Activated naive CD8-positive, alpha-beta T cell treated with anti-CD3 and anti-CD28 coated beads, Interleukin-2, amount 10 ng/mL, durations not matched to agents 7 days and 5 days (primary cell): Measurements from ENCODE around the gene RNGTT. TPM values are rescaled to one million over a fixed set of nuclear protein-coding genes. Genes with fewer than 3 reads are reported as not detected.

ENCODE experiments used
- ATAC-seq: fragments of 150-1000 bp; cut with Tn5 transposase; one replicate; pipeline ENCODE4 v1.10.0; 2021; ENCODE audit warnings: low read depth, moderate library complexity
- POLR2A ChIA-PET: fragments of 350-600 bp; sonication (Branson Sonifier 250); formaldehyde crosslinking; loops from one replicate; lab custom pipeline; 2021; ENCODE audit warnings: antibody characterized with exemption; lab: Charles Lee
- DNase-seq: peaks from one replicate; pipeline ENCODE4 v3.0.0; 2021
- H3K27ac Mint-ChIP-seq: one replicate; pipeline ENCODE4 v1.8.0; 2022; ENCODE audit warnings: mild to moderate bottlenecking, mixed read lengths
- H3K27me3 Mint-ChIP-seq: one replicate; pipeline ENCODE4 v1.8.0; 2022; ENCODE audit warnings: mild to moderate bottlenecking, moderate library complexity, mixed read lengths
- H3K36me3 Mint-ChIP-seq: one replicate; pipeline ENCODE4 v1.8.0; 2021; ENCODE audit warnings: mild to moderate bottlenecking, mixed read lengths
- H3K4me1 Mint-ChIP-seq: one replicate; pipeline ENCODE4 v1.8.0; 2021; ENCODE audit warnings: mixed read lengths
- H3K4me3 Mint-ChIP-seq: one replicate; pipeline ENCODE4 v1.8.0; 2022; ENCODE audit warnings: mild to moderate bottlenecking, moderate library complexity, mixed read lengths
- H3K9me3 Mint-ChIP-seq: one replicate; pipeline ENCODE4 v1.8.0; 2021; ENCODE audit warnings: mixed read lengths
- total RNA-seq, 2 experiments: library from RNA; stranded (reverse); gene quantifications; one replicate each; pipeline ENCODE4 v1.2.3, GENCODE V29; 2021

Gene RNGTT
- total RNA-seq, 2 experiments from 2014 or later, result 19.9 to 20.1 TPM

DNA sequence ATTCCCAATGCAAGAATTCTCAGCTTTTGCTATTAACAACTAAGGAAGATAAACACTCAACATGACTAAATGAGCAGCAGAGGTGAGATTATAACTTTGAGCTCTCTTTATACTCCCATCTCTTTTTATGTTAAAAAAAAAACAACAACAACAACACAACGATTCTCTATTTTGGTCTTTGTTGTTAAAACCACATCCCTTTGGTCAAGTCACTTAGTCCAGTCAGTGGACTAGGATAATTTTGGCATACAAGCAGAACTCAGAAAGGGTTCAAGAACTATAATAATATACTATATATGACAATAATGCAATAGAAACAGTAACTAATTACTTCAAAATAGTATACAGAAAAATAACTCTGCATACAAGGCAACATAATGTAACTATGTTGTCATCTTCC, 312.4 kb downstream of the RNGTT start:
- no peak for DNase-seq
- Mint-ChIP-seq H3K9me3 (peaks cover 2% of the 10 kb centered on the region), H3K27ac (no peak overlapping the region), H3K4me1 (no peaks in the 10 kb centered on the region), H3K27me3 (no peaks in the 10 kb centered on the region), H3K36me3 (peaks cover 2% of the 10 kb centered on the region), H3K4me3 (no peak overlapping the region)
- POLR2A ChIA-PET, result no interaction called here
- no peak for ATAC-seq

DNA sequence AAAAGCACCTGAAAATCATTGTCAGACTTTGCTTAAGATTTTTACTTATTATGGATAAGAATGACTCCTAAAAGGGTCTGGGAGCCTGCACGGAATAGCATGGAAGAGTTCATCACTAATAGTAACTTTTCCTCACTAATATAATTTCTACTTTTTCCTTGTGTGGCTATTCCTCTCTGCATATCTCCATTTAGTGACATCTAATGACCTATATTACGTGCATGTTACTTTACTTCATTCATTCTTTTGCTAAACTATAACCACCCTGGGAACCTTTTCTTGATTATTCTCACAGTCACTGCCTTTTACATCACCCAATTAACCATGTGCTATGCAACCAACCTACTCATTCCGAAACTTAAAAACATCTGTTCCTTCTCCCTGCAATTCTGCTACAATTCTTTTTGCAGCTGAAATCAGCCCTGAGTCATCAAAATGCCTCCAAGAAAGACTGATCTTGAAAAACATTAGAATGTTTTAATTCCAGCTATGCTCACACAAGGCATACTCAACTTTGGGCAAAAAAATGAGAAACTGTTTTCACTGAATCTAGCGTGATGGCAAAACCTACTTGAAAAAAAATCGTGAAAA, 313.3 kb downstream of the RNGTT start:
- DNase-seq, result no peak
- Mint-ChIP-seq H3K36me3 (peaks cover 3% of the 10 kb centered on the region), H3K27me3 (no peaks in the 10 kb centered on the region), H3K27ac (no peak overlapping the region), H3K9me3 (peaks cover 2% of the 10 kb centered on the region), H3K4me1 (no peaks in the 10 kb centered on the region), H3K4me3 (no peak overlapping the region)
- POLR2A ChIA-PET, result no interaction called here
- no peak for ATAC-seq

DNA sequence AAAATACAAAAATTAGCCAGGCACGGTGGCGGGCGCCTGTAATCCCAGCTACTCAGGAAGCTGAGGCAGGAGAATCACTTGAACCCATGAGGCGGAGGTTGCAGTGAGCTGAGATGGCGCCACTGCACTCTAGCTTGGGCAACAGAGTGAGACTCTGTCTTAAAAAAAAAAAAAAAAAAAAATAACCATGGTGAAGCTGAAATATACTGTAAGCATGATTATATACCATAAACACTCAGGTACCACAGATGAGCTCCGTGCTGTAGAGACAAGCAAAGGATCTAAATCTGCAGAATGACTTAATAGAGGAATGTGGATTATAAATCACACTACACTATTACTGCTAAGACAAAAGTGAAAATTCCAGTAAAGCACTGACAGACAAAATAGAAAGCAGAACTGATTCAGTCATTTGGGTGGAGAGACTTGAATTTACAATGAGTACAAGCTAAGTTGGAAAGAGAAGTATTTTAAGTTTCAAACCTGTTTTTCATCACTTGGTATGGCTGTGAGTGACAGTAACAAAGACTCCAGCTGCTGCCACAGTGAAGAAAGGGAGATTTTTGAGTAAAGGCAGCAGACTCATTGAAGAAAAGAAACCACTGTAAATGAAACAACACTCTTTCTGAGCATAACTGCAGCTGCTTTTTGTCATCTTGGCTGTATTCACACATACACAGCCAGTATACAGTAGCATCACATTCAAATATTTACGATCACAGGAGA, 322.1 kb downstream of the RNGTT start:
- Mint-ChIP-seq H3K27me3 (no peaks in the 10 kb centered on the region), H3K36me3 (peaks cover 1% of the 10 kb centered on the region), H3K27ac (no peak overlapping the region), H3K4me1 (no peaks in the 10 kb centered on the region), H3K4me3 (no peak overlapping the region), H3K9me3 (no peaks in the 10 kb centered on the region)
- ATAC-seq (no peak), DNase-seq (no peak)
- POLR2A ChIA-PET, result no interaction called here

DNA sequence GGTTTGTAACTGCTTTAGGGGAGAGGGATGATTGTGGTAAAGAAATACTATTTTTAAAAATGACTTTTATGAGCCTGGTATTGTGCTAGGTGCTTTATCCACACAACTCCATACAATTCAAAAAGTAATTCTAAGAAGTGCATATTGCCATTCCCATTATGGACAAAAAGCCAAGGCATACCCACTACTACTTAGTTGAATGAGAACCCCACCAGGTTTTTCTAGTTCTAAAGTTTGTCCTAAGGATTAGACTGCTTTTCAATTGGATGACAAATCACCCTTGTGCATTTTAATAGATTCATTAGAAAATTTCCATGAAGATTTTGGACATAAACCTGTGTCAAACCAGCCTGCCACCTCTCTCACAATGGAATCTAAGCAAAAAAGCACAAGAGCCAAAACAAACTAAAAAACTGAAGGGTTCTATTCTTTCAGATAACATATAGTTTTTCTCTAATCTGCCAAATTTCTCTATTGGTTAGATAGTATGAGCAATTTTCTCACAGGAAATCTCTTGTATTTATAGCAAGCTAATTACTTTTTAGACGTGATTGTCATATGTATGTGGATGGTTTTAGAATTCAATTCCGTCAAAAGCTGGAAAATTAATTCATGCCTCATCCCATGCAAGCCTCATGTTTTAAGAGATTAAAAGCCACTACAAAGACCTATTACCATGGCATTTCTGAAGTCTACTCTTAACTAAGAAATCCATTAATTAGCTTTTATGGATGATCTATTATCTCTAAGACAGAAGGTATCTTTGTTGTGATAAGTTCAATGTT, 325.5 kb downstream of the RNGTT start:
- Mint-ChIP-seq H3K36me3 (peaks cover 2% of the 10 kb centered on the region), H3K9me3 (no peaks in the 10 kb centered on the region), H3K4me3 (no peak overlapping the region), H3K4me1 (no peaks in the 10 kb centered on the region), H3K27ac (no peak overlapping the region), H3K27me3 (no peaks in the 10 kb centered on the region)
- DNase-seq, result no peak
- no peak for ATAC-seq
- POLR2A ChIA-PET, result no interaction called here

DNA sequence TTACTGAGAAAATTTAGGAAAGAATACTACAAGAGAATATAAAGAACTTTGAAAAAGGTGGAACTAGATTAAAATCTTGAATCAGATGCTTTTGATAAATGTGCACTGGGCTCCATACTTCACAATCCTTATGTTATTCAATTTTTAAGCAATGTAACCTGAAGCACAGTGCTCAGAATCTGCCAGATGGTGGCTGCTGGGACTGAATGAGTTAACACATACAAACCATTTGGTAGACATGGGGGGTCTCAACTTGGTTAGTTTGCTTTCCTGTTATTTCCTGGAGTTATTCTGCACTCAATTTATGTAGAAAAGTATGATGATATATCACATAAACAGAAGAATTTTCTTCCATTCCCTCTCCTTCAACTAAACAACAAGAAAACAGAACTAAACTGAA, 326.5 kb downstream of the RNGTT start:
- DNase-seq (no peak), ATAC-seq (no peak)
- Mint-ChIP-seq H3K4me3 (no peak overlapping the region), H3K4me1 (no peaks in the 10 kb centered on the region), H3K27me3 (no peaks in the 10 kb centered on the region), H3K36me3 (peaks cover 3% of the 10 kb centered on the region), H3K9me3 (no peaks in the 10 kb centered on the region), H3K27ac (no peak overlapping the region)
- POLR2A ChIA-PET, result no interaction called here

DNA sequence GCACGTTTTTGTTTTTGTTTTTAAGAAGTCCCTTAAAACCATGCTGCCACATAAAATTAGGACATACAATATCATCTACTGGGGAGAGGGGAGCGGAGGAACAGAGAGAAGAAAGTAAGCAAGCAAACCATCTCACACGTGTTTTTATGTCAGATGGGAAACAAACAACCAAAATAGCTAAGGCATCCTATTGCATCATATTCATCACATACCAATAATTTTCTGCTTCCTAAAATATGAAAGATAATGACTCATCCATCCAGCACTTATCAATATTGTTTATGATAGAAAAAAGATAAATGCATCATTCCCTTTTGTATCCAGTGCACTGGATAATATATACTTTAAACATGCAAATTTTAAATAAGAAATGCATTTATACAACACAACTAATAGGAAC, 329.6 kb downstream of the RNGTT start:
- no peak overlapping the region for H3K4me3 Mint-ChIP-seq
- H3K36me3 Mint-ChIP-seq, result peaks cover 6% of the 10 kb centered on the region
- H3K27me3 Mint-ChIP-seq, result no peaks in the 10 kb centered on the region
- H3K9me3 Mint-ChIP-seq, result no peaks in the 10 kb centered on the region
- POLR2A ChIA-PET, result no interaction called here
- ATAC-seq (no peak), DNase-seq (no peak)
- H3K27ac Mint-ChIP-seq, result no peak overlapping the region
- peaks cover 8% of the 10 kb centered on the region for H3K4me1 Mint-ChIP-seq

DNA sequence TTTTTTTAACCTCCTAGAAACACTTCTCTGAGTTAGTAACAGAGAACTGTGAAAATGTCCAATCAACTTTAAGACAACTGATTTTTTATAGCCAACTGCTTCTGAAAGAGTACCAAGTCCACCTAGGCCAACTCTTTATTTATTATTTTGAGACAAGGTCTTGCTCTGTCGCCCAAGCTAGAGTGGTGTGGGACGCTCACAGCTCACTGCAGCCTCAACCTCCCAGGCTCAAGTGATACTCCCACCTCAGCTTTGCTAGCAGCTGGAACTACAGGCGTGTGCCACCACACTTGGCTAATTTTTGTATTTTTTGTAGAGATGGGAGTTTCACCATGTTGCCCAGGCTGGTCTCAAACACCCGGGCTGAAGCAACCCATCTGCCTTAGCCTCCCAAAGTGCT, 331.6 kb downstream of the RNGTT start:
- no peaks in the 10 kb centered on the region for H3K9me3 Mint-ChIP-seq
- DNase-seq (no peak), ATAC-seq (no peak)
- H3K4me1 Mint-ChIP-seq, result peaks cover 8% of the 10 kb centered on the region
- H3K36me3 Mint-ChIP-seq, result peaks cover 7% of the 10 kb centered on the region
- no peak overlapping the region for H3K4me3 Mint-ChIP-seq
- POLR2A ChIA-PET, result no interaction called here
- H3K27me3 Mint-ChIP-seq, result no peaks in the 10 kb centered on the region
- H3K27ac Mint-ChIP-seq, result no peak overlapping the region

DNA sequence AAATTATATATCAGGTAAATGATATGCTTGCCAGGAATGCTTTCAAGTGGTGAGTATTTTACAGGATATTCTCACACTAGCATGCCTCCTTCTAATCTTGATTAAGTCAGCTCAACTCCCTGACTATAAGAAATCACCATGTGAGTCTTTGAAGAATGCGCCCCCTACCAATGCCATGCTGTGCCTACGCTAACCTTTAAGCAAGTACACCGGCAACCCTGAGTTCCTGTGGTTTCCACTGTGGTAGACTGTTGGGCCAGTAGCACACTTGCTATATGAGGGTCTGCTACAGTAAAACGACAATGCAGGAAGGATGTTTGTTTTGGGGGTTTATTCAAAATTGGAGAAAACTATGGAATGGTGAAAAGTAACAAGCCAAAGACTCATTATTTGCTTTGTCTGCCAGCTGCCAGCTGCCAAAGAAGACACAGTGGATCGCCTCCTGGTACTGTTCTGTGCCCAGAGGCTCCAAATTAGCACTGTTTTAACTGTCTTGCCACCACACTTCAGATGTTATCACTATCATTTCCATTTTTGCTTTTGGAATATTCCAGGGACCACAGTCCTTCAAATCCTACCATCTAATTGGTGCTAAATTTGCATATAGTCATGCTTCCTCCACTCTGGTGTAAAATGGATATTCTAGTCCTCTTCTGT, 333.5 kb downstream of the RNGTT start:
- H3K4me3 Mint-ChIP-seq, result no peak overlapping the region

DNA sequence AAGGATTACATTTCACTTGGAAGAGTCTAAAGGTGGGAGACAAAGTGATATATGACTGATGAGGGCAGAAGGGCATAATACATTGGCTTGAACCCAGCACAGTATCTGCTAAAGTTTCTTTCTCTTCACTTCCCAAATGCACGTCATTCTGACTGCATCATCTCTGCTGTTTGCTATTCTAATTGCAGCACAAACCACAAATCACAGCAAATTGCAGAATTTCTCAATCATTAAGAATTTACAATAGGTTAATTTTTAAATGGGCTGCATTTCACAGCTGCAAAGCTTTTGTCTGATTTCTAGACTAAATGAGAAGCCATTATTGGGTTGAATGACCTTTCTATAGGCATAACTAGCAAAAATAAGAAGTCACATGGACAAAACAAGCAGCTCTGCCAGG, 337.0 kb downstream of the RNGTT start:
- peaks cover 7% of the 10 kb centered on the region for H3K36me3 Mint-ChIP-seq
- peaks cover 8% of the 10 kb centered on the region for H3K4me1 Mint-ChIP-seq
- no peaks in the 10 kb centered on the region for H3K9me3 Mint-ChIP-seq
- H3K27ac Mint-ChIP-seq, result no peak overlapping the region
- H3K4me3 Mint-ChIP-seq, result no peak overlapping the region
- no peak for ATAC-seq
- DNase-seq, result no peak
- POLR2A ChIA-PET, result no interaction called here
- H3K27me3 Mint-ChIP-seq, result no peaks in the 10 kb centered on the region

More for the DNA sequence above, 333.5 kb downstream of the RNGTT start:
- H3K36me3 Mint-ChIP-seq, result peaks cover 5% of the 10 kb centered on the region
- no peaks in the 10 kb centered on the region for H3K9me3 Mint-ChIP-seq
- H3K4me1 Mint-ChIP-seq, result peaks cover 8% of the 10 kb centered on the region
- ATAC-seq (no peak), DNase-seq (no peak)
- H3K27me3 Mint-ChIP-seq, result no peaks in the 10 kb centered on the region
- POLR2A ChIA-PET, result no interaction called here
- no peak overlapping the region for H3K27ac Mint-ChIP-seq

DNA sequence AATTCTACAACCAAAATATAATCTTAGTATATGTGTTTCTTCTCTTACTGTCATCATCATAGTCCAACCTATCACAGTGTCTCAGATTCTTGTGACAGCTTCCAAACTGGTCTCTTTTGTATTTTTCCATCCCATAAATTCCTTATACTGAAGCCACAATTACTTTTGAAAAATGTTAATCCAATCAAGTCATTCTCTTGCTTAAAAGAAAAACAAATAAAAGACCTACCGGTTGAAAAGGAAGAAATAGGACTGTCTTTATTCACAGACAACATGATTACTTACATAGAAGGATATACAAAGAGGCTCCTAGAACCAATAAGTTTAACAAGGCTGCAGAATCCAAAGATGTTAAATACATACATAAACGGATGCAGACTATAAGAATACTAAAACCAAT, 339.9 kb downstream of the RNGTT start:
- DNase-seq (no peak), ATAC-seq (no peak)
- POLR2A ChIA-PET, result no interaction called here
- H3K27me3 Mint-ChIP-seq, result no peaks in the 10 kb centered on the region
- no peaks in the 10 kb centered on the region for H3K4me1 Mint-ChIP-seq
- no peak overlapping the region for H3K4me3 Mint-ChIP-seq
- H3K36me3 Mint-ChIP-seq, result peaks cover 5% of the 10 kb centered on the region
- H3K27ac Mint-ChIP-seq, result no peak overlapping the region
- peaks cover 3% of the 10 kb centered on the region for H3K9me3 Mint-ChIP-seq

DNA sequence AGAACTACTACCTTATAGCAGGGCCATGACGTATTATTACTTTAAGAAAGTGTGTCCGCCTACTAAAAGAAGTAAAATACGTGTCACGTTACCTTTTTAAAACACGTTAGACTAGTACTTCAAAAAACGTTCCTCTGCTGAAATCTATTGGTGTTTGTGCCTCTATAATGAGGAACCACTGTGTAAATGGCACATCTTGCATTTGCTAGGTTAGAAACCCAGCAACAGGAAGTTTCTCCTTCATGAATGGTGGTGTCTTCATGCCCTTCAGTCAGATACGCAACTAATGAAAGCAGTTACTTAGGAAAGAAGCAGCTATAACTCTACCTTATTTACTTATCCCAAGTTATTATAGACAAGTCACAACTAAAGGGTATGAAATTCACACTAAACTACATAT, 343.5 kb downstream of the RNGTT start:
- peaks cover 7% of the 10 kb centered on the region for H3K36me3 Mint-ChIP-seq
- no peak for ATAC-seq
- POLR2A ChIA-PET, result no interaction called here
- no peak for DNase-seq
- H3K4me1 Mint-ChIP-seq, result no peaks in the 10 kb centered on the region
- no peaks in the 10 kb centered on the region for H3K27me3 Mint-ChIP-seq
- peaks cover 5% of the 10 kb centered on the region for H3K9me3 Mint-ChIP-seq
- no peak overlapping the region for H3K4me3 Mint-ChIP-seq
- no peak overlapping the region for H3K27ac Mint-ChIP-seq

DNA sequence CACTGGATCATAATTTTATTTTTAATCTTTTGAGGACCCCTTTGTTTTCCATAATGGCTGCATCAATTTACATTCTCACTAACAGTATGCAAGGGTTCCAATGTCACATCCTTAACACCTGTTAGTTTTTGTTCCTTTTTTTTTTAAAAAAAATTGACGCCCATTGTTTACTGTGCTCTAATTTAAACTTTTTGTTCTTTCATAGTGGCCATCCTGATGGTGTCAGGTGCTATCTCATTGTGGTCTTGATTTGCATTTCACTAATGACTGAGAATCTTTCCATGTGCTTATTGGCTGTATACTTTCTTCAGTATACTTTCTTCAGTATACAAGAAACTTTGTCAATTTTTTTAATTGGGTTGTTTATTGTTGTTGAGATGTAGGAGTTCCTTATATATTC, 347.0 kb downstream of the RNGTT start:
- DNase-seq (no peak), ATAC-seq (no peak)
- Mint-ChIP-seq H3K4me1 (no peaks in the 10 kb centered on the region), H3K4me3 (no peak overlapping the region), H3K9me3 (peaks cover 5% of the 10 kb centered on the region), H3K36me3 (peaks cover 20% of the 10 kb centered on the region), H3K27ac (no peak overlapping the region), H3K27me3 (no peaks in the 10 kb centered on the region)
- POLR2A ChIA-PET, result no interaction called here

DNA sequence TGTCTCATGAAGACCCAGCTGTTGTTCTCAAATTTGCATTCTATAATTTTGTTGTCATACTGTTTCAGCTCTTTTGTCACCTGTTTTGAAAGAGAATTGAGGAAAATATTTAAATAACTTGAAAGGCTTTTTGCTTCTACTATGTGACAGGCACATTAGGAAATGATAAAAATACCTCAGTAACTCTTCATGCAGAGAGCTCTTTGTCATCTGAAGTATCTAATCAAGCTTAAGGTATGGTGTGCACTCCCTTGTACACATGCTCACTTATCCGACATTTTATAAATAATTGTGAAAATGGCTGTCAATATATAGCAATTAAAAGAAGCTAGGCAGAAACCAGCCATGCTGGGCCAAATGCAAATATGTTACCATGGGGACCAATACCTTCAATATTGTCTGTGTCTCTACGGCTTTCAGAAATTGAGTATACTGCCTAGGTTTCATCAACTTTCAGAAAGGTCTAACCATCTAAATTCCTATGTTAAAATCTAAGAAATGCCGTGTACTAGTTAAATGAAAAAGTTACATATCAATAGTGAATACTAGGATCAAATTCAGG, 349.0 kb downstream of the RNGTT start:
- H3K36me3 Mint-ChIP-seq, result peaks cover 27% of the 10 kb centered on the region
- POLR2A ChIA-PET, result no interaction called here
- H3K4me3 Mint-ChIP-seq, result no peak overlapping the region
- no peaks in the 10 kb centered on the region for H3K4me1 Mint-ChIP-seq
- H3K27me3 Mint-ChIP-seq, result no peaks in the 10 kb centered on the region
- no peak overlapping the region for H3K27ac Mint-ChIP-seq
- H3K9me3 Mint-ChIP-seq, result peaks cover 2% of the 10 kb centered on the region
- ATAC-seq (no peak), DNase-seq (no peak)
